NCI-H2029 treated with DMSO at 0.1 percent for 48 hours (cell line): ENCODE measurements around the gene CASP10.
A peak's percentile ranks its signal among the peaks of the same experiment; 100 is the strongest.
"Not testable (repeated sequence)": the region's sequence is repeated elsewhere in the genome, so short reads cannot be mapped to it uniquely, and the experiment has no call there.

Experiments used
- DNase-seq: peaks from one replicate; lab custom pipeline; 2025; lab: John Stamatoyannopoulos, UW

The CASP10 gene

DNA sequence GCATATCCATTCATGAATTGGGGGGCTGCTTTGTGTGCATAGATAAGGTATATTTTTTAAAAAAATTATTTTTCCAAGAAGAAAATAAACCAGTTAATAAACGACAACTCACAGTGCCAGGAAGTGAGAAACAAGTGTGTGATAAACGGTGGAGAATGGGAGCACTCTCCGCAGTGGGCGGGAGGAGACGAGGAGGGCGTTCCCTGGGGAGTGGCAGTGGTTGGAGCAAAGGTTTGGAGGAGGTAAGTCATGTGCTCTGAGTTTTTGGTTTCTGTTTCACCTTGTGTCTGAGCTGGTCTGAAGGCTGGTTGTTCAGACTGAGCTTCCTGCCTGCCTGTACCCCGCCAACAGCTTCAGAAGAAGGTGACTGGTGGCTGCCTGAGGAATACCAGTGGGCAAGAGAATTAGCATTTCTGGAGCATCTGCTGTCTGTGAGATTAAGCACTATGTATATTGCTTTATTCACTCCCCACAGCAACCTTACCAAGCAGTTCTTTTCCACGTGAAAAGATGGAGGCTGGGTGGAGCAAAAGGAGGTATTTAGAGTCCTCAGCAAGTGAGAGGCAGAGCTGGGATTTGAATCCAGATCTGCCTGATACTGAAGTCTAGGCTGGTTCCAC, 50.4 kb downstream of the CASP10 start:
- peak; percentile 96 for DNase-seq

DNA sequence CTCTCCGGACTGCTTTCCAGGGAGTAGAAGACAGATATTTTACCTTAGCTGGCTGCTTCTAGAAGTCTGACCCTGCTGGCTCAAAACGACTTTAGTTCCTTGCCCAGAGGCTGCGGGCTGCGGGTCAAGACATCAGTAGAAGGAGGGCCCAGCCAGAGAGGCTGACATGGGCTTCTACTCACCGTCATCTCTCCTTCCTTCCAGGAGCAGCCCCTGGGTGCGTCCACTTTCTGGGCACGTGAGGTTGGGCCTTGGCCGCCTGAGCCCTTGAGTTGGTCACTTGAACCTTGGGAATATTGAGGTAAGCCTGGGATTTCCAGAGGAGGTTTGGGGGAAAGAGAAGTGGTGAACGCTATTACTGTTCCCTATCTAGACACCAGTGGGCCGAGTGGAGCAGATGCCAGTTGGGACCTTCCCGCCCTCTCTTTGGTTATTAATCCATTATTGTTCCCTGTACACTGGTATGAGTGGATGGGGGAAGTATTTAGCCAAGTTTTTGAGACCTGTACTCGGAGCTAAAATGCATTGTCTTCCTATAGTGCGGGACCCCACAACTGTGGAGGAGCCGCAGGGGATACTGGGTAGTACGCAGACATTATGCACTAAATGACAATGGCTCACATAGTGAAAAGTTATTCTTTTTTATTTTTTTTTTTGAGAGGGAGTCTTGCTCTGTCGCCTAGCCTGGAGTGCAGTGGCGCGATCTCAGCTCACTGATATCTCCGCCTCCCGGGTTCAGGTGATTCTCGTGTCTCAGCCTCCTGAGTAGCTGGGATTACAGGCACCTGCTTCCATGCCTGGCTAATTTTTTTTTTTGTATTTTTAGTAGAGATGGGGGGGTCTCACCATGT, 51.1 kb downstream of the CASP10 start:
- no peak for DNase-seq

DNA sequence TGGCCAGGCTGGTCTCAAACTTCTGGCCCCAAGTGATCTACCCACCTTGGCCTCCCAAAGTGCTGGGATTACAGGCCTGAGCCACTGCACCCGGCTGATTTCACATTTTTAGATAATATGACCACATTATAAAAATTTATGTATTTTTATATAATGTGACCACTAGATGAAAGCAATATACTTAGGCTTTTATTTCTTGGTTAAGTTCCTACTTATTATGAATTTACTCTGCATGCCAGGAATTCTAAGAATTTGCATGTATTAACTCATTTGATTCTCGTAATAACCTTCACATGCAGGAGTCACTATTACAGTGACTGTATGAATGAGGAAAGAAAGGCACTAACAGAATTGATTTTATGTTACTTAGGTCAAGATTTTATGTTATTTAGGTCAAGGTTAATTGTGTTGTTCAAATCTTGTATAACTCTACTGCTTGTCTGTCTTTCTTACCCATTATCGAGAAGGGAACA, 51.8 kb downstream of the CASP10 start:
- DNase-seq: no peak

DNA sequence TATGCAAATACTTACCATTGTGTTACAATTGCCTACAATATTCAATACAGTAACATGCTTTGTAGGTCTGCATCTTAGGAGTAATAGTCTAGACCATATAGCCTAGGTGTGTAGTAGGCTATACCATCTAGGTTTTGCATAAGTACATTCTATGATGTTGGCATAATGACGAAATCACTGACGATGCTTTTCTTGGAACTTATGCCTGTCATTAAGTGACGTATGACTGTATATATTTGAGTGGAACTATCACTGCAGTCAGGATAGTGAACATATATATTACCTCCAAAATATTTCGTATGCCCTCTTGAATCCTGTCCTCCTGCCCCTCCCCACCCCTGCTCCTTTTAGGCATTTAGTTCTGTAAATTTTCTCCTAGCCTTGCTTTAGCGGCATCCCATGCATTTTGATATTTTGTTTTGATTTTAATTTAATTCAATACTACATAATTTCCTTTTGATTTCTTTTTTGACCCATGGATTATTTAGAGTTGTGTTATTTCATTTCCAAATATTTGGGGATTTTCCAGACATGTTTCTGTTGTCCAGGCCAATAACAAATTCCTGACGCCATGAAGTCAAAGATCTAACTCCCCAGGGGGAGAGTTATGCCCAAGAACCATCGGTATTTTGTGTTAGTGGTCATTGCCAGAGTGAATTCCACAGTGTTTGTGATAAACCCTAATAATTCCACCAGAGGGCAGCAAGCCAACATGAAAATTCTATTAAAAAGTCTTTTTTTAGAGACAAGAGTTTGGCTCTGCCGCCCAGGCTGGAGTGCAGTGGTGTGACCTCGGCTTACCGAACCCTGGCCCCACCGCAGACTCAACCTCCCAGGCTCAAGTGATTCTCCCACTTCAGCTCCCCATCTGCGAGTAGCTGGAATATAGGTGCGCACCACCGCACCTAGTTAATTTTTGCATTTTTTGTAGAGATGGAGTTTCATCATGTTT, 53.2 kb downstream of the CASP10 start:
- no peak for DNase-seq

DNA sequence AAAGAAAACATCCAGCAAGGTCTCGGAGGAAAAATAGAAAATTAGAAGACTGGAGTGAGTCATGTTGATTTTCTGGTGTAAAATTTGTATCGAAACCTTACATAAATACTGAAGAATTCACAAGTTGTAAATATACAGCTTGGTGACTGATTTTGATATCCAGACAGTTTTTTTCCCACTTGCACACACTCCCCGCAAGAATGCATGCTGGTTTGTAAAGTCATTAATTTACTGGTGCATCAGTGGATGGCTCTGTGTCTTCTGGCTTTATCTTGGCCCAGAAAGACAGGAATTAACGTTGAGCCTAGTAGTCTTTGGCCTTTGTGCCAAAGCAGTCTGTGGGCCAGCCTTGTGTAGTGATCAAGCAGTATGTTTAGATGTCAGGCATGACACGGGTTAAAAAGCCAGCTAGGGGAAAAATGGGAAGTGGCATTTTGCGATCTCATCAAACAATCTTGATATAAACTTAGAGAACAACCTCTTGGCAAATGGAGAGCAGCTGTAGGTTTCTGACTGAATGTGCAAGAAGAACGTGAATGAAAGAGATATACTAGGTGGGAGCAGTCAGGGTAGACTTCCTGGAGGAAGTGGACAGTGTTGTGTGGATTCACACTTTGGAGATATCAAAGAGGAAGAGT, 54.7 kb downstream of the CASP10 start:
- DNase-seq: no peak

DNA sequence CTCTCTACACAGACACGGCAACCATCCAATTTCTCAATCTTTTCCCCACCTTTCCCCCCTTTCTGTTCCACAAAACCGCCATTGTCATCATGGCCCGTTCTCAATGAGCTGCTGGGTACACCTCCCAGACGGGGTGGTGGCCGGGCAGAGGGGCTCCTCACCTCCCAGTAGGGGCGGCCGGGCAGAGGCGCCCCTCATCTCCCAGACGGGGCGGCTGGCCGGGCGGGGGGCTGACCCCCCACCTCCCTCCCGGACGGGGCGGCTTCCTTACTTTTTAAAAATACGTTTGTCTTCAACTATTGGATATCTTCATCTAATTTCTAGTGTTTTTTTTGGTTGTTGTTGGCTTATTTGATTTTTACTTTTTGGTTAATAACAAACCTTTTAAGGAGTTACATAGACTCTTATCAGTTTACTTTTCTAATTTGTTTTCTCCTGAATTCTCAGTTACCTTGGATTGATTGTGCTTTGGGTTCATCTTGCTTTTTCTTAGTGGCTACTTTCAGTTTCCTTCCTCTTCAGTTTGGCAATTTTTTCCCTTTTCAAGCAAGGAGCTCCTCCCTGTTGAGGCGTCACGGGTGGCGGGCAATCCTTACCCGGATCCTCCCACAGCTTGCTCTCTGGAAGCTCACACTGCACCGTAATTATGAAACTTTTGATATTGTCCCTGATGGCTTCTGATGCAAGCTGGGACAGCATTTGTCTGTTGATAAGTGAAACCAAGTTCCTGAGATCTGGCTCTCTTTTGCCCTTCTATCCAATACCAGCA, 56.4 kb downstream of the CASP10 start:
- DNase-seq: not testable (repeated sequence)

DNA sequence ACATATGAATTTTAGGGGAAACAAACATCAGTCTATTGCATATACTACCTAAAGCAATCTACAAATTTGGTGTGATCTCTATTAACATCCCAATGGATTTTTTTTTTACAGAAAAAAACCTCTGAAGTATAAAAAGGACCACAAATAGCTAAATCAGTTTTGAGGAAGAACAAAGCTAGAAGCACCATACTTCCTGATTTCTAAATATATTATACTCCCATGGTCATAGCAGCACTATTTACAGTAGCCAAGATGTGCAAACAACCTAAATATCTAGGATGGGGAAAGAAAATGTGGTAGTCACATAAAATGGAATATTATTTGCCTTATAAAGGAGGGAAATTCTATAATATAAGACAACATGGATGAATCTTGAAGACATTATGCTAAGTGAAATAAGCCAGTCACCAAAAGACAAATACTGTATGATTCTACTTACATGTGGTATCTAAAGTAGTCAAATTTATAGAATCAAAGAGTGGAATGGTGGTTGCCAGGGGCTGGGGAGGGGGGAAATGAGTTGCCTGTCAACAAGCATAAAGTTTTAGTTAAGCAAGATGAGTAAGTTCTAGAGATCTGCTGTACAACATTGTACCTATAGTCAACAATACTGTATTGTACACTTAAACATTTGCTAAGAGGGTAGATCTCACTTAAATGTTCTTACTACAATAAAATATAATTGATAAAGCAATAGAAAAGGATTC, 59.8 kb downstream of the CASP10 start:
- no peak for DNase-seq

DNA sequence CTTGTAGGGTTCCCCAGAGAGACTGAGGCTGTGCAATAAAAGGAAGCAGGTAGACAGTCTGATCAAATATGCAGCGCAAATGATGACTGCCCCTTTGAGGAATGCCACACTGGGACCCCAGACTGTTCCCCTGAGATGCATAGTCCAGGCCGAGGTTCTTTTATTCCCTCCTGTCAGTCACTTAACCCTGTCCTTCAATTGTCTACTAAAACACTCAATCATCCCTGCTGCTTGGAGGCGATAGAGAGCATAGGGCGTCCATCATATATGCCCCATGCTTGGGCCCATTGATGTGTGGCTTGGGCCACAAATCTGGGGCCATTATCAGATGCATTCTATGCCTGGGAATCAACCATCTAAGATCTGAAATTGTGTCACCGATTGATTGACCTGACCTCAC, 61.9 kb downstream of the CASP10 start:
- no peak for DNase-seq

DNA sequence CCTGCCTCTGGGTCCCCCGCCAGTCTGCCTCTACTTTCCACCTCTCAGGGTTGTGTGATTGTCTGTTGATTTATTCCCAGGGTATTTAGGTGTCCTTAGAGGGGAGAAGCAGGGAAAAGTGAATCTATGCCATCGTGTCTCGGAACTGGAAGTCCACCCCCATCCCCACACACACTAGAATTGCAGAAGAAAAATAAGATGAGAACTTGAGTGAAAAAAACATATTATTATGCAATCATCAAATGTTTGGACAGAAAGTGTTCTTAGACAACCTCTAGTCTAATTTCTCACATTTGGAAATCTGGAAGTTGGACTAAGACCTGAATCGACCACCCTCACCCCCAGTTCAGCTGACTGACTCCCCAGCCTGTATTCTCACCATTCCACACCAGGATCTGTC, 63.3 kb downstream of the CASP10 start:
- no peak for DNase-seq

DNA sequence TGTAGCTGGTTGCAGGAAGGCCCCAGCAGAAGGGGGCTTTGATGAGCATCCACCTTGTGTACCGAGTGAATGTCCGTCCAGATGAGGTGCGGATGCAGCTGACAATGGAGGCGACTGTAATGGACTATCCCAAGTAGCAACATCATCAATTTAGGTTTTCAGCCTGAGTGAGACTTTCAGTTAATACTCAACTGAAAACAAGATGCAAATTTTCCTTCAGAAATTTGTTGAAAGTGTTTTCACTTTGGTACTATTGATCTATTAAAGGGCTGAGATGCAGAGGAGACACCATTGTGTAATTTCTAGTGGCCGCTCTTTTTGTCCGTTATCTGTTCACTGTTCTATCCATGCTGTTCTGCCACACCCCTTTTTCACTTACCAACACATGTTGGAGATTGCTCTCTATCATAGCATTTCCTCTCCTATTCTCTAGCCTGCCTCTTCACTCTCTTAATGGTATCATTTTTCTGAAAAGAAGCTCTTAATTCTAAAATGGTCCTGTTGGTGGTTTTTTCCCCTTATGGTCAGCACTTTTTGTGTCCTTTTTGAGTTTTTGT, 65.4 kb downstream of the CASP10 start:
- no peak for DNase-seq

DNA sequence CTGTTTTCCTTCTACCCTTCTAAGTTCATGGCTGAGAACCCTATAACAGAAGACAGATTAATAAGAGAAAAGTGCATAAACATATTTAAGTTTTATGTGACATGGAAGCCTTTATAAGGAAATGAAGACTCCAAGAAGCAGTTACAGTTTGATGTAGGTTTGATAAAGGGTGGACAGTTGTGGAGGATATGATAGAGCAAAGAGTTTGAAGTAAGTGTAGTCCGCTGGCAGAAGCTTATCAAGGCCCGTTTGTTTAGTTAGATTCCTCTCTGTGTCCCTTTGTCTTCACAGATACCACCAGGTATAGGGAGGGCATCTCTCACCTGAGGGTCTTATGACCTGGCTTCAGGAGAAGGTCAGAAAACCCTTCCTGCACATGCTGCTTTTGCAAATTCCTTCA, 66.9 kb downstream of the CASP10 start:
- DNase-seq: no peak

DNA sequence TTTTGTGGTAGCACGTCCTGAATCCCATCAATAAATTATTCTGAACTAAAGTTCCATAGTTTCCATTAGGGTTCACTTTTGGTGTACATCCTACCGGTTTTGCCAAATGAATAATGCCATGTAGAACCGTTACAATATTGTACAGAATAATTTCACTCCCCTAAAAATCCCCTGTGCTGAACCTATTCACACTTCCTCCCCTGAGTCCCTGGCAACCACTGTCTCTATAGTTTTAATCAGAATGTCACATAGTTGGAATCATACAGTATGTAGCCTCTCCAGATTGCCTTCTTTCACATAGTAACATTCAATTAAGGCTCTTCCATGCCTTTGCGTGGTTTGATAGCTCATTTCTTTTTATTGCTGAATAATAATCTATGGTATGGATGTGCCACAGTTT, 67.8 kb downstream of the CASP10 start:
- DNase-seq: no peak

DNA sequence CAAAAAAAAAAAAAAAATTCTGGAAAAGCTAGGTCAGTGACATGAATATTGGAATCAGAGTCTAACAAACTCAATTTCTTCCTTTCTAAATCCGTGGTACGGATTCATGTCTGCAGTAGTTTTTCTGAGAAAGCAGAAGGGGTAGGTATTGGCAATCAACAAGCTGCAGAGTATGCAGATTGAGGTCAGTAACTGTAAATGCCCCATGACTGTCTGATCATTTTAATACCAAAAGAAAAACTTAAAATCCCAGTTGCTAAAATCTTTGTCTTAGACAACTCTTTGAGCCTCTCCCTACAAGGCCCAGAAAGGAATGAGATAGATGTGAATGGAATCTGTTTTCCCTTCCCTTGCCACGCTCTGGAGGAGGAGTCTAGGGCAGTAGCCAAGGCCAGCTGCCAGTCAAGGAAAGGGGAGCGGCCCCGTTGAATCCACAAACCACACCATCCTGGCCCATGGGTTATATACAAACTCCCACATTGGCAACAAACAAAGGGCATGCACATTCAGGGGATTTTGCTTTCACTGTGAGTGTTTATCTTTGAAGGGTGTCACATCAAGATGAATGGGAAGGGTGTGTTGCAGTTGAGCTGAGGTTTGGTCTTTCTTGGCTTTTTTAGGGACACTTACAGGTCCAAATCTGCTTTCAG, 71.3 kb downstream of the CASP10 start:
- no peak for DNase-seq

DNA sequence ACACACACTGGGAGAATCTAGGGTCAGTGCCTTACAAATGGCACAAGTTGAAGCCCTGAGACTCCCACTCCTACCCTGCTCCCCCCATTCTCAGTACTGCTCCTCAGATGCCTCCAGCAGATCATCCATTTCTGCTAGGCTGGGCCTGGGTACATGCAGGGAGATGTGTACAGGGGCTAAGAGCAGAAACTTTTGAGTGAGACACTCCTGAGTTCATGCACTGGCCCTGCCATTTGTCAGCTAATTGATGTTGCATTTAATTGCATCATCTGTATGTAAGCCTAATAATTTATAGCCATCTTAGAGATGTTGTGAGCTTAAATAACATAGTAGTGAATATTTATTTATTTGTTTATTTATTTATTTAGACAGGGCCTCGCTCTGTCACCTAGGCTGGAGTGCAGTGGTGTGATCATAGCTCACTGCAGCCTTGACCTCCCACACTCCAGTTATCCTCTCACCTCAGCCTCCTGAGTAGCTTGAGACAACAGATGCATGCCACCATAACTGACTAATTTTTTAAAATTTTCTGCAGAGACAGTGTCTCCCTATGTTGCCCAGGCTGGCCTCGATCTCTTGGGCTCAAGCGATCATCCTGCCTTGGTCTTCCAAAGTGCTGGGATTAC, 72.6 kb downstream of the CASP10 start:
- no peak for DNase-seq

DNA sequence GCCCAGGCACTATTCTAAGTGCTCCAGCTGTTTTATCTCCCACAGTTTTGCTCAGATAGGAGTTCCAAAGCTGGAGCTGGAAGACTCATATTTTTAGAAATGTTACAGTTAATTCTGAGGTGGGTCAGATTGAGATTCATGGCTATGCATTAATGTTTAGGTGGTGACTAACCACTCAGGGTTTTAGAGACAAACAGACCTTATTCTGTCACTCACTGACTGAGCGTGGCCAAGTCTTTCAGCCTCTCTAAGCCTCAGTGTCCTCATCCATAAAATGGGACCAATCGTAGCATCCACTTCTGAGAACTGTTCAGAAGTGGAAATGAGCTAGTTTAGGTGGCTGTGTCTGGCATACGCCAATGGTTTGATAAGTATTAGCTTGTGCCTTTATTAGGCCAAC, 73.1 kb downstream of the CASP10 start:
- no peak for DNase-seq

DNA sequence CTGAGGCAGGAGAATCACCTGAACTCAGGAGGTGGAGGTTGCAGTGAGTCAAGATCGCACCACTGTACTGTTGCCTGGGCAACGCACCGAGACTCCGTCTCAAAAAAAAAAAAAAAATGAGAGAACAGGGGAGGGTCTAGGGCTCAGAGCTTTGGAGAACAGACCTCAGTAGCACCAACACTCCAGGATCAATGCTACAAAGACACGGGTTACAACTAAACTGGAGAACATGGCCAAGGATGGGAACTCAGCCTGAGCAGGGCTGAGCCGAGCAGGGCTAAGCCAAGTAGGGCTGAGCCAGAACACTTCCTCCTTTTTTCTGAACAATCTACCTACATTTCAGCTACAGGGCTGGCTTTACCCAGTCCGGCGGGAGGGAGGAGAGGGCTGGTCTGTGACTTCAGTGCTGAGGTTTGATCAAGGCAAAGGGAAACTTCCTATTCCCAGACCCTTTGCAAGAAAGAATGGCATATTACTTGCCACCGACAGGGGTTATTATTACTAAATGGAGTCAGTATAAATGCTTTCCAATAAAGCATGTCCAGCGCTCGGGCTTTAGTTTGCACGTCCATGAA, 74.5 kb downstream of the CASP10 start:
- DNase-seq: peak; percentile 55

DNA sequence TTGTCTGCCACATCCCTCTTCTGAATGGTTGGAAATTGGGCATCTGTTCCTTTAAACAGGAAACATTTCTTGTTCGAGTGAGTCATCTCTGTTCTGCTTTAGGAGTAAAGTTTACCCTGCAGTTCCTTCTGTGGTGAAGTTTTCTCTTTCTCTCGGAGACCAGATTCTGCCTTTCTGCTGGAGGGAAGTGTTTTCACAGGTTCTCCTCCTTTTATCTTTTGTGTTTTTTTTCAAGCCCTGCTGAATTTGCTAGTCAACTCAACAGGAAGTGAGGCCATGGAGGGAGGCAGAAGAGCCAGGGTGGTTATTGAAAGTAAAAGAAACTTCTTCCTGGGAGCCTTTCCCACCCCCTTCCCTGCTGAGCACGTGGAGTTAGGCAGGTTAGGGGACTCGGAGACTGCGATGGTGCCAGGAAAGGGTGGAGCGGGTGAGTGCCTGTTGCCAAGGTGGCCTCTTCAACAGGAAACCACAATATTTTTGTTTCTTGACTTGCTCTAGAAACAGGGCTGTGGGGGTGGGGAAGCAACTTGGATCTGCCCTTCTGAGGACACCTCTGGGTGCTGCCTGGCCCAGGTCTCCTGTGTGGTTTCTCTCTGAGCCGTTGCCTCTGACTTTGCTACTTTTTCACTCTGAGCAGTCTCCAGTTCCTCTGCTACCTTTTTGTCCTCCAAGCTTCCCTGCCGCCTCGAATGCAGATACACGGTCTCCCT, 75.2 kb downstream of the CASP10 start:
- DNase-seq: peak; percentile 61
